GM18873 (cell line): ENCODE data around the gene COX4I1.

ENCODE experiments used
- ATAC-seq: cut with Tn5 transposase; IDR thresholded peaks from one replicate; pipeline ENCODE4 v1.9.1; 2021; ENCODE audit warnings: mild to moderate bottlenecking, moderate library complexity, moderate number of reproducible peaks; ENCODE audit not compliant: unreplicated experiment, low FRiP score

COX4I1 gene

GRCh38 chr16:85765767-85766166, 33.7 kb upstream of the COX4I1 start:
- no peak for ATAC-seq

- no peak for ATAC-seq
Observed at GRCh38 chr16:85767531-85767930, 32.0 kb upstream of the COX4I1 start.

- no peak for ATAC-seq
Observed at GRCh38 chr16:85768199-85768598, 31.3 kb upstream of the COX4I1 start.

GRCh38 chr16:85770741-85771140, 28.8 kb upstream of the COX4I1 start:
- no peak for ATAC-seq

- no peak for ATAC-seq
Observed at GRCh38 chr16:85773044-85773443, 26.5 kb upstream of the COX4I1 start.

- ATAC-seq = no peak
Observed at GRCh38 chr16:85774136-85774535, 25.4 kb upstream of the COX4I1 start.

- ATAC-seq = no peak
Observed at GRCh38 chr16:85774811-85775210, 24.7 kb upstream of the COX4I1 start.

GRCh38 chr16:85777583-85778310, 21.7 kb upstream of the COX4I1 start:
- ATAC-seq = no peak

GRCh38 chr16:85778873-85779272, 20.6 kb upstream of the COX4I1 start:
- ATAC-seq = no peak

- ATAC-seq = no peak
Observed at GRCh38 chr16:85780281-85780680, 19.2 kb upstream of the COX4I1 start.

GRCh38 chr16:85781156-85781555, 18.3 kb upstream of the COX4I1 start:
- ATAC-seq = no peak

GRCh38 chr16:85781695-85782370, 17.7 kb upstream of the COX4I1 start:
- ATAC-seq = no peak

- no peak for ATAC-seq
Observed at GRCh38 chr16:85782451-85782850, 17.0 kb upstream of the COX4I1 start.

GRCh38 chr16:85783441-85783840, 16.1 kb upstream of the COX4I1 start:
- no peak for ATAC-seq

GRCh38 chr16:85784813-85785212, 14.7 kb upstream of the COX4I1 start:
- no peak for ATAC-seq

GRCh38 chr16:85785927-85786326, 13.6 kb upstream of the COX4I1 start:
- ATAC-seq = no peak

- ATAC-seq = no peak
Observed at GRCh38 chr16:85788819-85789218, 10.7 kb upstream of the COX4I1 start.

GRCh38 chr16:85789773-85790172, 9.7 kb upstream of the COX4I1 start:
- ATAC-seq = no peak

- ATAC-seq = no peak
Observed at GRCh38 chr16:85793662-85794298, 5.7 kb upstream of the COX4I1 start.

GRCh38 chr16:85794696-85795095, 4.8 kb upstream of the COX4I1 start:
- no peak for ATAC-seq

- ATAC-seq = no peak
Observed at GRCh38 chr16:85796152-85796551, 3.3 kb upstream of the COX4I1 start.

GRCh38 chr16:85796599-85796998, 2.9 kb upstream of the COX4I1 start:
- no peak for ATAC-seq
